NCI-H460 (cell line): ENCODE measurements around the gene CDKL1. TPM values are rescaled to one million over a fixed set of nuclear protein-coding genes. Genes with fewer than 3 reads are reported as not detected.

Source experiments
- DNase-seq: peaks from one replicate; pipeline ENCODE4 v3.0.0-alpha.2; 2016; ENCODE audit warnings: low read depth; ENCODE audit errors: extremely low read depth
- small RNA-seq, 2 experiments: library from RNA; depleted of rRNA; stranded (forward); fragments of <200 nt; gene quantifications; one replicate each; pipeline ENCODE3, GENCODE V24; 2014
- total RNA-seq: library from RNA; depleted of rRNA; stranded (reverse); fragments of >200 nt; shearing (Covaris generic); gene quantifications from 2 replicates; pipeline ENCODE4 v1.2.3, GENCODE V29; 2014; rRNA removed

The CDKL1 gene
- total RNA-seq, 1 experiment from 2014 or later: 65.5 TPM

DNA sequence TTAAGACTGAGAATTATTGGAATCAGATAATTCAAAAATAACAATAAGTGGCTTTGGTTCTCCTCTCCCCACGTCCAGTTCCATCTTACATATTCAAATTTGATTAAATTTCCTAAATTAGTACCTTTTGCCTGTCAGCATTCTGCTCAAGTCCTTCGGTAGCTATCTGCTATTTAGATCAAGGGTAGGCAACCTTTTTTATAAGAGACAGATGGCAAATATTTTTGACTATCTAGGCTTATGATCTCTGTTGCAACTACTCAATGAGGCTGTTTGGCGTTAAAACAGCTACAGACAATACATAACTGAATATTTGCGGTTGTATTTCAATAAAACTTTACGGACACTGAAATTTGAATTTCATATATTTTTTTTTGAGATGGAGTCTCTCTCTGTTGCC lies 106.4 kb downstream of the CDKL1 start:
- DNase-seq: no peak

DNA sequence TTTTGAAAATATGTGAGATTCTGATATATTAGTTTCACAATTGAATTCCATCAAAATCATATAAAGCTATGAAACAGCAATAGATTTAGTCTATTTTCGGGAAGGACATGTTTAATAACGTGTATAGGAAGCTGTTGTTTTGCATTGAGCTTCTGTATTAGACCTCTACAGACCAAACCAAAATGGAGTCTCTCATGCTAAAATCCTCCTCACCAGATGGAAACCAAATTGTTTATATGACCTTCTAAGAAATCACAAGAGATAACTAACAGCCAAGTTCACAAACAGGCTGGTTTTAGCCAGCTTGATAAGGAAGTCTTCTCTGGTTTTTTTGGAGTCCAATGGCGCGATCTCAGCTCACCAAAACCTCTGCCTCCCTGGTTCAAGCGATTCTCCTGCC lies 108.5 kb downstream of the CDKL1 start:
- no peak for DNase-seq

GRCh38 chr14:50285861-50286260 lies 110.8 kb downstream of the CDKL1 start:
- no peak for DNase-seq

Small RNAs within 50 kb of the gene (small RNA-seq; reads per million reads assigned to genes)
- gene MIR4504: 0.02 to 0.18 reads per million in 2 experiments

Other genes starting within 250 kb of the CDKL1 start
- gene SOS2, start 165.3 kb downstream of the CDKL1 start, total RNA-seq: 24.2 and 26.7 TPM in 2 replicates
- gene L2HGDH, start 84.7 kb downstream of the CDKL1 start, total RNA-seq: 10.6 and 12.3 TPM in 2 replicates
- 12.1 and 13.4 TPM in 2 replicates for gene DMAC2L, start 84.6 kb downstream of the CDKL1 start, total RNA-seq
- gene MAP4K5, start 135.7 kb upstream of the CDKL1 start, total RNA-seq: 37.1 and 42.5 TPM in 2 replicates
- gene ATL1, start 163.3 kb upstream of the CDKL1 start, total RNA-seq: 2.4 and 2.7 TPM in 2 replicates